Adrenal gland (tissue), 12 donors: ENCODE data around the gene MAGI1. TPM values are rescaled to one million over a fixed set of nuclear protein-coding genes. Genes with fewer than 3 reads are reported as not detected.

Experiments
- DNase-seq, 7 donors: peaks; one replicate each; pipeline ENCODE4 v3.0.0-alpha.2; 2019 to 2020
- H3K27ac ChIP-seq, 5 donors: fragments of 200-600 bp; sonication (generic) in 4 of 5; 1 replicate in 3 of 5; 2 replicates in 2 of 5; pipeline versions ENCODE4 v1.5.1 to v1.8.0; 2016 to 2020; ENCODE audit warnings: mild to moderate bottlenecking in 1 of 5
- H3K27me3 ChIP-seq: fragments of 200-600 bp; 2 replicates; pipeline ENCODE4 v1.8.0; 2021
- H3K36me3 ChIP-seq, 2 donors: fragments of 200-600 bp; replicated peaks in 1 of 2; 1 replicate in 1 of 2; 2 replicates in 1 of 2; pipeline versions ENCODE4 v1.5.1 to v1.8.0; 2018 to 2022
- H3K4me1 ChIP-seq, 2 donors: fragments of 200-600 bp; replicated peaks in 1 of 2; 1 replicate in 1 of 2; 2 replicates in 1 of 2; pipeline versions ENCODE4 v1.5.1 to v1.8.0; 2018 to 2021
- H3K4me3 ChIP-seq, 4 donors: fragments of 200-600 bp; sonication (generic) in 3 of 4; one replicate each; pipeline ENCODE4 v1.5.1; 2016 to 2018
- H3K9me3 ChIP-seq, 3 donors: fragments of 200-600 bp; sonication (generic) in 1 of 3; replicated peaks in 1 of 3; 1 replicate in 2 of 3; 2 replicates in 1 of 3; pipeline versions ENCODE4 v1.5.1 to v1.8.0; 2016 to 2021
- CTCF ChIP-seq, 6 experiments: fragments of 450-650 bp in 4 of 6; fragments of 200-600 bp in 2 of 6; sonication (generic) in 1 of 6; IDR thresholded peaks; 1 replicate in 5 of 6; 2 replicates in 1 of 6; pipeline versions ENCODE4 v1.5.1 to v1.8.0; 2016 to 2021; ENCODE audit warnings: antibody characterized with exemption in 6 of 6, mild to moderate bottlenecking in 2 of 6, moderate library complexity in 1 of 6
- POLR2A ChIP-seq, 2 donors: fragments of 450-650 bp; IDR thresholded peaks; one replicate each; pipeline ENCODE4 v1.6.1; 2017; ENCODE audit warnings: antibody characterized with exemption in 2 of 2, mild to moderate bottlenecking in 2 of 2, moderate library complexity in 1 of 2
- WGBS, 4 donors: extraction: QIAGEN DNeasy Blood & Tissue Kit in 2 of 4; methylation state at CpG; one replicate each; pipeline versions ENCODE4 v1.1.5 to v1.1.7; 2013 to 2017; 5-methylcytosine and 5-hydroxymethylcytosine counted together
- intact Hi-C, 2 donors: fragments of 100-400 bp; cut with DNase I; formaldehyde crosslinking; loops; one replicate each; pipeline versions ENCODE4 v1.14.1 to v1.15.0; 2022 to 2023
- polyA plus RNA-seq, 3 donors: library from polyadenylated mRNA; stranded (reverse); fragments of 200-250 nt in 2 of 3; fragments of 350-450 nt in 1 of 3; fragmentation: Illumina TruSeq in 1 of 3; extraction: RNeasy Lipid Tissue Mini Kit (QIAGEN cat#74804) in 1 of 3; gene quantifications; one replicate each; pipeline ENCODE4 v1.2.3, GENCODE V29; 2013 to 2014
- total RNA-seq, 9 donors: library from RNA; depleted of rRNA in 4 of 9; stranded (reverse); fragments of >200 nt in 4 of 9; fragments of 120-200 nt in 1 of 9; fragmentation: NEBNext Ultra II Directional in 1 of 9; extraction: Animal tissue kit (Norgen Biotek cat#: 25700) in 1 of 9; gene quantifications; one replicate each; pipeline versions ENCODE4 v1.1.0 to v1.2.4, GENCODE V29; 2013 to 2023
- donor health status: healthy with polysubstance abuse.
- donor health status: Bipolar disorder and iron deficiency.
- donor health status: DM: yes; HTN: yes; CAD: no.
- donor health status: DM: no; HTN: no; CAD: no.
- donor health status: DM: no; HTN: no; CAD: no.
- donor health status: DM: yes; HTN: yes; CAD: no.

MAGI1 gene
- total and polyA plus RNA-seq, 12 donors: 4.8 to 31.6 (median 18.5) TPM

- Histone ChIP-seq H3K27ac (no peak overlapping the region), H3K27me3 (no peaks in the 10 kb centered on the region), H3K4me3 (no peak overlapping the region), H3K36me3 (no peaks in the 10 kb centered on the region), H3K4me1 (no peaks in the 10 kb centered on the region), H3K9me3 (no peaks in the 10 kb centered on the region)
- no peak for TF ChIP-seq POLR2A (IDR thresholded peaks at IDR 0.05)
- no peak for TF ChIP-seq CTCF (IDR thresholded peaks at IDR 0.05)
- intact Hi-C loops: no loop called here
- no peak for DNase-seq
- WGBS, 4 donors: 38 to 64% (median 46%) methylated on average over 1 of the region's 1 CpG
These were observed 218.1 kb downstream of the MAGI1 start for GRCh38 chr3:65820600-65820999.

- no peaks in the 10 kb centered on the region for H3K9me3 ChIP-seq
- DNase-seq: no peak
- no peaks in the 10 kb centered on the region for H3K36me3 ChIP-seq
- TF ChIP-seq POLR2A (IDR thresholded peaks at IDR 0.05): no peak
- no peaks in the 10 kb centered on the region for H3K4me1 ChIP-seq
- H3K27me3 ChIP-seq: no peaks in the 10 kb centered on the region
- intact Hi-C loops: no loop called here
- no peak overlapping the region for H3K27ac ChIP-seq
- H3K4me3 ChIP-seq: no peak overlapping the region
These were observed 218.8 kb downstream of the MAGI1 start for GRCh38 chr3:65819896-65820295.

- no peaks in the 10 kb centered on the region for H3K36me3 ChIP-seq
- WGBS, 4 donors: 88 to 93% (median 89%) methylated on average over 3 of the region's 3 CpGs
These were observed 221.1 kb downstream of the MAGI1 start for GRCh38 chr3:65817553-65818126.

GRCh38 chr3:65816208-65816607, 222.5 kb downstream of the MAGI1 start:
- H3K4me1 ChIP-seq: no peaks in the 10 kb centered on the region
- H3K9me3 ChIP-seq: no peaks in the 10 kb centered on the region
- H3K4me3 ChIP-seq: no peak overlapping the region
- intact Hi-C loops: no loop called here
- WGBS, 4 donors: 90 to 95% (median 94%) methylated on average over 5 of the region's 5 CpGs
- no peak for TF ChIP-seq CTCF (IDR thresholded peaks at IDR 0.05)
- TF ChIP-seq POLR2A (IDR thresholded peaks at IDR 0.05): no peak
- DNase-seq: no peak
- H3K27me3 ChIP-seq: no peaks in the 10 kb centered on the region
- no peak overlapping the region for H3K27ac ChIP-seq
- no peaks in the 10 kb centered on the region for H3K36me3 ChIP-seq

More at GRCh38 chr3:65817553-65818126, 221.1 kb downstream of the MAGI1 start:
- intact Hi-C loops: no loop called here
- H3K9me3 ChIP-seq: no peaks in the 10 kb centered on the region
- no peak overlapping the region for H3K27ac ChIP-seq
- DNase-seq: no peak
- H3K4me1 ChIP-seq: no peaks in the 10 kb centered on the region
- H3K27me3 ChIP-seq: no peaks in the 10 kb centered on the region
- H3K4me3 ChIP-seq: no peak overlapping the region
- TF ChIP-seq POLR2A (IDR thresholded peaks at IDR 0.05) (no peak), CTCF (IDR thresholded peaks at IDR 0.05) (no peak)

- TF ChIP-seq CTCF (IDR thresholded peaks at IDR 0.05) (no peak), POLR2A (IDR thresholded peaks at IDR 0.05) (no peak)
- 85 to 92% (median 87%) methylated on average over 8 of the region's 8 CpGs for WGBS, 4 donors
- DNase-seq: no peak
- H3K36me3 ChIP-seq: no peaks in the 10 kb centered on the region
- no peaks in the 10 kb centered on the region for H3K27me3 ChIP-seq
- no peak overlapping the region for H3K27ac ChIP-seq
- intact Hi-C loops: no loop called here
- no peak overlapping the region for H3K4me3 ChIP-seq
- no peaks in the 10 kb centered on the region for H3K4me1 ChIP-seq
- no peaks in the 10 kb centered on the region for H3K9me3 ChIP-seq
These were observed 223.7 kb downstream of the MAGI1 start for GRCh38 chr3:65814845-65815578.
